DOHH2 (cell line): ENCODE results near the gene ANKRD22.

Experiments used
- H3F3A ChIP-seq: fragments of 200-600 bp; sonication (generic), shearing (Covaris generic); 2 replicates; pipeline ENCODE4 v1.6.0; 2016; ENCODE audit warnings: antibody characterized with exemption, mild to moderate bottlenecking; ENCODE audit not compliant: control insufficient read depth, insufficient read depth
- H3K27ac ChIP-seq: fragments of 200-600 bp; sonication (generic); 2 replicates; pipeline ENCODE4 v1.5.1; 2014; ENCODE audit warnings: low read depth, mild to moderate bottlenecking, low read length, moderate library complexity
- H3K27me3 ChIP-seq: fragments of 200-600 bp; sonication (generic); 2 replicates; pipeline ENCODE4 v1.6.1; 2014; ENCODE audit warnings: mild to moderate bottlenecking, low read length, mixed read lengths; ENCODE audit not compliant: control insufficient read depth
- H3K36me3 ChIP-seq: fragments of 200-600 bp; sonication (generic); 2 replicates; pipeline ENCODE4 v1.6.1; 2014; ENCODE audit warnings: mild to moderate bottlenecking, low read length, moderate library complexity, mixed read lengths; ENCODE audit not compliant: control insufficient read depth
- H3K4me1 ChIP-seq: fragments of 200-600 bp; sonication (generic); 2 replicates; pipeline ENCODE4 v1.6.1; 2014; ENCODE audit warnings: mild to moderate bottlenecking, low read length, mixed read lengths; ENCODE audit not compliant: control insufficient read depth
- H3K4me2 ChIP-seq: fragments of 200-600 bp; sonication (generic); 2 replicates; pipeline ENCODE4 v1.6.0; 2014; ENCODE audit warnings: mild to moderate bottlenecking, low read length, moderate library complexity
- H3K4me3 ChIP-seq: fragments of 200-600 bp; sonication (generic); 2 replicates; pipeline ENCODE4 v1.5.1; 2014; ENCODE audit warnings: mild to moderate bottlenecking, low read length, mixed read lengths
- H3K79me2 ChIP-seq: fragments of 200-600 bp; sonication (generic); 2 replicates; pipeline ENCODE4 v1.6.1; 2014; ENCODE audit warnings: mild to moderate bottlenecking, low read length, mixed read lengths; ENCODE audit not compliant: control insufficient read depth
- H3K9me2 ChIP-seq: fragments of 200-600 bp; sonication (generic); replicated peaks from 2 replicates; pipeline ENCODE4 v1.6.1; 2014; ENCODE audit warnings: mild to moderate bottlenecking, low read length, mixed read lengths; ENCODE audit not compliant: control insufficient read depth
- H3K9me3 ChIP-seq: fragments of 200-600 bp; sonication (generic); 2 replicates; pipeline ENCODE4 v1.6.1; 2014; ENCODE audit warnings: antibody characterized with exemption, low read length, mixed read lengths; ENCODE audit not compliant: control insufficient read depth, insufficient read depth
- H4K20me1 ChIP-seq: fragments of 200-600 bp; sonication (generic); 2 replicates; pipeline ENCODE4 v1.6.0; 2014; ENCODE audit warnings: low read depth, mild to moderate bottlenecking, antibody characterized with exemption, low read length, moderate library complexity; ENCODE audit not compliant: control insufficient read depth, insufficient read depth
- EZH2phosphoT487 ChIP-seq: fragments of 200-600 bp; sonication (generic); IDR thresholded peaks from 2 replicates; pipeline ENCODE4 v1.6.1; 2017; ENCODE audit warnings: borderline replicate concordance, mild to moderate bottlenecking, antibody characterized with exemption, low read length, moderate library complexity, mixed read lengths
- TF ChIP-seq, protein P1 (sequence below): fragments of 200-600 bp; sonication (generic); IDR thresholded peaks from one replicate; pipeline ENCODE4 v1.5.1; 2014; ENCODE audit warnings: antibody characterized with exemption, mild to moderate bottlenecking, low read depth, low read length; ENCODE audit not compliant: poor library complexity, severe bottlenecking

ANKRD22 gene

DNA sequence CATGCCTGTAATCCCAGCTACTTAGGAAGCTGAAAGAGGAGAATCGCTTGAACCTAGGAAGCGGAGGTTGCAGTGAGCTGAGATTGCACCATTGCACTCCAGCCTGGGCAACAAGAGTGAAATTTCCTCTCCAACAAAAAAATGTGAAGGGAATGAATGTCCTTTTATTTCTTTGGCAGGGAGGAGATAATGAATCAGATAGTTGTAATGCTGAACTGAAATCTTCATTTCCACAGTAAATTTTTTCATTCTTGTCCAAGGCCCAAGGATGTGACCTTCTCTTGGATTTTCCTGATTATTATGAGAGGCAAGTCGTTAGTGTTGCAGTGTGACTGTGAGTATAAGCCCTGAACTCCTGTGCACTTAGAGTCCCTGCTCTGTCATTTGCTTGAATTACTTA lies 42.0 kb upstream of the ANKRD22 start:
- peaks cover 35% of the 10 kb centered on the region for H3K79me2 ChIP-seq

DNA sequence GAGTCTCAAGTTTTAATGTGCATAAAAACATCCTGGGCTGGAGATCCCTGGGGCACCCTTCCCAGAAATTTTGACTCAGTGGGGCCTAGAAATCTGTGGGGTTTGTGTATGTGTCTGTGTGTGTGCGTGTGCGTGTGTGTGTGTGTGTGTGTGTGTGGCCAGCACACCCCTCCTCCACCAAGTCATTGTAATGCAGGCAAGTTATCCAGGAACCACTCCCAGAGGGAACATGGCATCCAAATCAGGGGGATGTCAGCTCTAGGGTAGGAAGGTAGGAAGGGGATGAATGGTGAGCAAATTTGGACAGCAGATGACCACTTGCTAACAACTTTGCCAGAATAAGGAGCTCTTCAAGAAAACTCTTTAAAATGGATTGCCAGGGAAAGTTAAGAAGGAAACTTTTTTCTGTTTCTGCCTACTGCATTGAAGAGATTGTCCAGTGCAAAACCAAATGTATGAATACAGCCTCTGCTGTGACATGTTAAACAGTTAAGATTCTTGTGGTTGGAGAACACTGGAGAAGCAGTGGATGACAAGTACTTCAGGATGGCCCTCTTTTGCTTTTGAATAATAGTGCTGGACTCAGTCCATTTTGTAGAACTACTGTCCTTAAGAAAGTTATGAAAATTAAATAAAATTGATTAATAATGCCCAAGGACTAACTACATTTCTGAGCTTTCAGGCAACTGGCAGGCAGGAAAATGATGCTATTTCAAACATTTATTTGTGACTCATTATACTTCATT lies 40.8 kb upstream of the ANKRD22 start:
- Histone ChIP-seq H4K20me1 (no peaks in the 10 kb centered on the region), H3K27ac (no peak overlapping the region), H3F3A (no peaks in the 10 kb centered on the region), H3K4me2 (no peak overlapping the region), H3K36me3 (0 out of 2 replicates have a peak, but pooled peaks cover 6% of the 10 kb centered on the region), H3K4me3 (no peak overlapping the region), H3K9me2 (no peaks in the 10 kb centered on the region), H3K4me1 (peaks cover 56% of the 10 kb centered on the region), H3K9me3 (no peaks in the 10 kb centered on the region), H3K27me3 (no peaks in the 10 kb centered on the region), H3K79me2 (peaks cover 46% of the 10 kb centered on the region)
- no peak for TF ChIP-seq EZH2phosphoT487
- TF ChIP-seq, protein P1, sequence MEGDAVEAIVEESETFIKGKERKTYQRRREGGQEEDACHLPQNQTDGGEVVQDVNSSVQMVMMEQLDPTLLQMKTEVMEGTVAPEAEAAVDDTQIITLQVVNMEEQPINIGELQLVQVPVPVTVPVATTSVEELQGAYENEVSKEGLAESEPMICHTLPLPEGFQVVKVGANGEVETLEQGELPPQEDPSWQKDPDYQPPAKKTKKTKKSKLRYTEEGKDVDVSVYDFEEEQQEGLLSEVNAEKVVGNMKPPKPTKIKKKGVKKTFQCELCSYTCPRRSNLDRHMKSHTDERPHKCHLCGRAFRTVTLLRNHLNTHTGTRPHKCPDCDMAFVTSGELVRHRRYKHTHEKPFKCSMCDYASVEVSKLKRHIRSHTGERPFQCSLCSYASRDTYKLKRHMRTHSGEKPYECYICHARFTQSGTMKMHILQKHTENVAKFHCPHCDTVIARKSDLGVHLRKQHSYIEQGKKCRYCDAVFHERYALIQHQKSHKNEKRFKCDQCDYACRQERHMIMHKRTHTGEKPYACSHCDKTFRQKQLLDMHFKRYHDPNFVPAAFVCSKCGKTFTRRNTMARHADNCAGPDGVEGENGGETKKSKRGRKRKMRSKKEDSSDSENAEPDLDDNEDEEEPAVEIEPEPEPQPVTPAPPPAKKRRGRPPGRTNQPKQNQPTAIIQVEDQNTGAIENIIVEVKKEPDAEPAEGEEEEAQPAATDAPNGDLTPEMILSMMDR = no peak

More for the DNA sequence above, 42.0 kb upstream of the ANKRD22 start:
- no peaks in the 10 kb centered on the region for H3K27me3 ChIP-seq
- no peaks in the 10 kb centered on the region for H4K20me1 ChIP-seq
- no peaks in the 10 kb centered on the region for H3F3A ChIP-seq
- no peak overlapping the region for H3K4me3 ChIP-seq
- H3K4me2 ChIP-seq = no peak overlapping the region
- no peaks in the 10 kb centered on the region for H3K9me2 ChIP-seq
- TF ChIP-seq EZH2phosphoT487 = no peak
- TF ChIP-seq, protein P1 = no peak
- no peak overlapping the region for H3K27ac ChIP-seq
- H3K36me3 ChIP-seq = 0 out of 2 replicates have a peak, but pooled peaks cover 6% of the 10 kb centered on the region
- no peaks in the 10 kb centered on the region for H3K9me3 ChIP-seq
- peaks cover 44% of the 10 kb centered on the region for H3K4me1 ChIP-seq

DNA sequence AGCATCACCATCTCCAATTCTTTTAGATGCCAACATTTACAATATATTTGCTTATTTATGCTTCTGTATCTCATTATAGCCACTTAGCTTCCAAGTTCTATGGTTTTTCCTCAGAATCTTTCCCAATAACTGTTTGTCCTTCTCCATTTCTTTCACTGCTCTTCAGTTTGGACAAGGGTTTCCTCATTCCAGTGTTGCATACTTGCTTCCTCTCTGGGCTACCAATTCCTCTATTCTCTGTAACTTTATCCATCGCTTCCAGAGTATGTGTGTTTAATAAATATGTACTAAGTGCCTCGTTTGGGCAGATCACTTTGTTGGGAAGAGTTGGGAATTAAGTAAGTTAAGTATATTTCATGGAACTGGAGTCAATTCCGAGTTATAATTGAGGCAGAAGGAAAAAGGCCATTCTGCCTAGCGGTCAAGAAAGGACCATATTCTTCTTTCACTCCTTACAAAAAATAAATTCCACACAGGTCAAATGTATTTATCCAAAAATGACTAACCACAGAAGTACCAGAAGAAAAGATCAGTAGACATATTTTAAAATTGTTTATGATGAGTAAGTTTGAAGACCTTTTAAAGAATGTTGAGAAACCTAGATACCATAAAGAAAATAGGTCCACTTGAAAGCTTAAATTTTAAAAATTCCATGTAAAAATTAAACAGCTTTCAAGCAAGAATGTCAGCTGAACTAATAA lies 39.2 kb upstream of the ANKRD22 start:
- H3F3A ChIP-seq = no peaks in the 10 kb centered on the region
- H3K27ac ChIP-seq = no peak overlapping the region
- H3K4me1 ChIP-seq = peaks cover 62% of the 10 kb centered on the region
- 0 out of 2 replicates have a peak, but pooled peaks cover 6% of the 10 kb centered on the region for H3K36me3 ChIP-seq
- no peaks in the 10 kb centered on the region for H4K20me1 ChIP-seq
- no peak for TF ChIP-seq EZH2phosphoT487
- TF ChIP-seq, protein P1 = no peak
- H3K4me3 ChIP-seq = no peak overlapping the region
- no peaks in the 10 kb centered on the region for H3K9me3 ChIP-seq
- no peaks in the 10 kb centered on the region for H3K9me2 ChIP-seq
- H3K79me2 ChIP-seq = peaks cover 59% of the 10 kb centered on the region
- no peak overlapping the region for H3K4me2 ChIP-seq
- H3K27me3 ChIP-seq = no peaks in the 10 kb centered on the region
